HCT116 (cell line): ENCODE measurements around the gene RFTN1.

Experiments
- ELF1 ChIP-seq: IDR thresholded peaks from 2 replicates; pipeline ENCODE4 v1.6.1; 2012; ENCODE audit warnings: low read depth, borderline replicate concordance
- EZH2 ChIP-seq: fragments of 200-600 bp; sonication (generic); IDR thresholded peaks from 2 replicates; pipeline ENCODE4 v1.6.1; 2017; ENCODE audit warnings: antibody characterized with exemption, mixed run types
- JUND ChIP-seq: IDR thresholded peaks from 2 replicates; pipeline ENCODE4 v1.6.1; 2012
- POLR2A ChIP-seq: IDR thresholded peaks from 2 replicates; pipeline ENCODE4 v1.7.0; 2011; ENCODE audit warnings: borderline replicate concordance; ENCODE audit not compliant: insufficient read depth, insufficient read length; ENCODE audit errors: extremely low read depth
- POLR2AphosphoS5 ChIP-seq: IDR thresholded peaks from 2 replicates; pipeline ENCODE4 v1.6.1; 2011; ENCODE audit warnings: mild to moderate bottlenecking, low read depth, low read length, moderate library complexity
- ZNF274 ChIP-seq: fragments of 200-500 bp; sonication (Bioruptor generic); IDR thresholded peaks from 2 replicates; pipeline ENCODE4 v1.6.1; 2014; ENCODE audit warnings: mild to moderate bottlenecking, low read depth, low read length, inconsistent platforms
- TF ChIP-seq, protein P1 (sequence below), 3 experiments: fragments of 200-600 bp in 1 of 3; sonication (generic) in 1 of 3; IDR thresholded peaks in 2 of 3; conservative IDR thresholded peaks in 1 of 3; 2 replicates each; pipeline ENCODE4 v1.5.1; 2012 to 2017; ENCODE audit warnings: low read depth in 2 of 3, low read length in 2 of 3, antibody characterized with exemption in 1 of 3, borderline replicate concordance in 1 of 3, control low read depth in 1 of 3, mild to moderate bottlenecking in 1 of 3, mixed read lengths in 1 of 3, mixed run types in 1 of 3, moderate library complexity in 1 of 3; ENCODE audit not compliant: insufficient read depth in 1 of 3
- TF ChIP-seq, protein P2 (sequence below): IDR thresholded peaks from 2 replicates; pipeline ENCODE4 v1.6.1; 2012
- TF ChIP-seq, protein P3 (sequence below): IDR thresholded peaks from 2 replicates; pipeline ENCODE4 v1.6.1; 2012; ENCODE audit warnings: low read depth

DNA sequence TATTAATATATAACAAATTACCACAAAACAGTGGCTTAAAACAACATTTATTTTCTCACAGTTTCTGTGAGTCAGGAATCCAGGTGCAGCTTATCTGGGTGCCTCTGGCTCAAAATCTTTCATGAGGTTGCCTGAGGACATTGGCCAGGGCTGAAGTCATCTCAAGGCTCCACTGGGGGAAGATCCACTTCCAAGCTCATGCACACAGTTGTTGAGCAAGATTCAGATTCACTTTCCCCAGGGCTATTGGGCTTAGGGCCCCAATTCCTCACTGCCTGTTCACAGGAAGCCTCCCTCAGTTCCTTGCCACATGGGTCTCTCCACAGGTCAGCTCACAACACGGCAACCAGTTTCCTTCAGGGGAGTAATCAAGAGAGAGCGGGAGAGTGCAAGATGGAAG is 35.0 kb downstream of the RFTN1 start:
- TF ChIP-seq, protein P1, sequence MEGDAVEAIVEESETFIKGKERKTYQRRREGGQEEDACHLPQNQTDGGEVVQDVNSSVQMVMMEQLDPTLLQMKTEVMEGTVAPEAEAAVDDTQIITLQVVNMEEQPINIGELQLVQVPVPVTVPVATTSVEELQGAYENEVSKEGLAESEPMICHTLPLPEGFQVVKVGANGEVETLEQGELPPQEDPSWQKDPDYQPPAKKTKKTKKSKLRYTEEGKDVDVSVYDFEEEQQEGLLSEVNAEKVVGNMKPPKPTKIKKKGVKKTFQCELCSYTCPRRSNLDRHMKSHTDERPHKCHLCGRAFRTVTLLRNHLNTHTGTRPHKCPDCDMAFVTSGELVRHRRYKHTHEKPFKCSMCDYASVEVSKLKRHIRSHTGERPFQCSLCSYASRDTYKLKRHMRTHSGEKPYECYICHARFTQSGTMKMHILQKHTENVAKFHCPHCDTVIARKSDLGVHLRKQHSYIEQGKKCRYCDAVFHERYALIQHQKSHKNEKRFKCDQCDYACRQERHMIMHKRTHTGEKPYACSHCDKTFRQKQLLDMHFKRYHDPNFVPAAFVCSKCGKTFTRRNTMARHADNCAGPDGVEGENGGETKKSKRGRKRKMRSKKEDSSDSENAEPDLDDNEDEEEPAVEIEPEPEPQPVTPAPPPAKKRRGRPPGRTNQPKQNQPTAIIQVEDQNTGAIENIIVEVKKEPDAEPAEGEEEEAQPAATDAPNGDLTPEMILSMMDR (IDR thresholded peaks at IDR 0.05 in 2 of 3, conservative IDR thresholded peaks at IDR 0.05 in 1 of 3; ENCODE audit: borderline replicate concordance in 1 of 3, insufficient read depth in 1 of 3, low read depth in 2 of 3, low read length in 2 of 3), result no peak
- TF ChIP-seq, protein P2, sequence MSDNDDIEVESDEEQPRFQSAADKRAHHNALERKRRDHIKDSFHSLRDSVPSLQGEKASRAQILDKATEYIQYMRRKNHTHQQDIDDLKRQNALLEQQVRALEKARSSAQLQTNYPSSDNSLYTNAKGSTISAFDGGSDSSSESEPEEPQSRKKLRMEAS, result no peak
- TF ChIP-seq JUND, result no peak
- no peak for TF ChIP-seq POLR2A
- TF ChIP-seq ZNF274, result no peak
- TF ChIP-seq, protein P3, sequence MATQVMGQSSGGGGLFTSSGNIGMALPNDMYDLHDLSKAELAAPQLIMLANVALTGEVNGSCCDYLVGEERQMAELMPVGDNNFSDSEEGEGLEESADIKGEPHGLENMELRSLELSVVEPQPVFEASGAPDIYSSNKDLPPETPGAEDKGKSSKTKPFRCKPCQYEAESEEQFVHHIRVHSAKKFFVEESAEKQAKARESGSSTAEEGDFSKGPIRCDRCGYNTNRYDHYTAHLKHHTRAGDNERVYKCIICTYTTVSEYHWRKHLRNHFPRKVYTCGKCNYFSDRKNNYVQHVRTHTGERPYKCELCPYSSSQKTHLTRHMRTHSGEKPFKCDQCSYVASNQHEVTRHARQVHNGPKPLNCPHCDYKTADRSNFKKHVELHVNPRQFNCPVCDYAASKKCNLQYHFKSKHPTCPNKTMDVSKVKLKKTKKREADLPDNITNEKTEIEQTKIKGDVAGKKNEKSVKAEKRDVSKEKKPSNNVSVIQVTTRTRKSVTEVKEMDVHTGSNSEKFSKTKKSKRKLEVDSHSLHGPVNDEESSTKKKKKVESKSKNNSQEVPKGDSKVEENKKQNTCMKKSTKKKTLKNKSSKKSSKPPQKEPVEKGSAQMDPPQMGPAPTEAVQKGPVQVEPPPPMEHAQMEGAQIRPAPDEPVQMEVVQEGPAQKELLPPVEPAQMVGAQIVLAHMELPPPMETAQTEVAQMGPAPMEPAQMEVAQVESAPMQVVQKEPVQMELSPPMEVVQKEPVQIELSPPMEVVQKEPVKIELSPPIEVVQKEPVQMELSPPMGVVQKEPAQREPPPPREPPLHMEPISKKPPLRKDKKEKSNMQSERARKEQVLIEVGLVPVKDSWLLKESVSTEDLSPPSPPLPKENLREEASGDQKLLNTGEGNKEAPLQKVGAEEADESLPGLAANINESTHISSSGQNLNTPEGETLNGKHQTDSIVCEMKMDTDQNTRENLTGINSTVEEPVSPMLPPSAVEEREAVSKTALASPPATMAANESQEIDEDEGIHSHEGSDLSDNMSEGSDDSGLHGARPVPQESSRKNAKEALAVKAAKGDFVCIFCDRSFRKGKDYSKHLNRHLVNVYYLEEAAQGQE, result no peak
- no peak for TF ChIP-seq ELF1
- TF ChIP-seq EZH2, result no peak
- no peak for TF ChIP-seq POLR2AphosphoS5
